Islet of Langerhans (tissue), 1 donor: Measurements from ENCODE around the gene MT1HL1.
"Not testable (repeated sequence)": the region's sequence is repeated elsewhere in the genome, so short reads cannot be mapped to it uniquely, and the experiment has no call there.

ENCODE experiments used
- FAIRE-seq: peaks from one replicate; lab custom pipeline; 2011; peaks lifted over from hg19 to GRCh38; lab: Jason Lieb, UNC

Gene MT1HL1

DNA sequence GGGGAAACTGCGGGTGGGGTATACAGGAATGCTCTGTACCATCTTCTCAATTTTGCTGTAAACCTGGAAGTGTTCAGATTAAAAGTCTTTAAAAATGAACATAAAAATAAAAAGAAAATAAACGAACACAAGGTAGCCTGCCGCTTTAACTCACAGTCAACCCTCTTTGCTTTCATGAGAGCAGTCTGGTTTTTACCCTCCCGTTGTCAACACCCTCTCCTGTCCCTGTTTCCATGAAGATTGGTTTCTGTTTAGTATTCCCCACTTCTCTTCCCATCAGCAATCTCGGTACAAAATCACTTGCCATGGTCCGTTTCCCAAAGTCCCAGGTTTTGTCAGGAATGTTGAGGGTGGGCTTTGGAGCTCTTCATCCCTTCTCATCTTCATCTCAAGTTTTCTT lies 28.8 kb downstream of the MT1HL1 start:
- no peak for FAIRE-seq

DNA sequence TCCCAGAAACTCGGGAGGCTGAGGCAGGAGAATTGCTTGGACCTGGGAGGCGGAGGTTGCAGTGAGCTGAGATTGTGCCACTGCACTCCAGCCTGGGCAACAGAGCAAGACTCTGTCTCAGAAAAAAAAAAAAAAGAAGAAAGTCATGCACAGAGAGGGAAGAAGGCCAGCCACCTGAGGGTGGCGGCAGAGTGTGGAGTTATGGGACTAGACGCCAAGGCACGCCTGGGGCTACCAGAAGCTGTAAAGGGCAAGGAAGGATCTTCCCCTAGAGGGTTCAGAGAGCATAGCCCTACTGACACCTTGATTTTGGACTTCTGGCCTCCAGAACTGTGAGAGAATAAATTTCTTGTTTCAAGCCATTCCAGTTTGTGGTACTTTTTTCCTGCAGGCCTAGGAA lies 30.2 kb downstream of the MT1HL1 start:
- not testable (repeated sequence) for FAIRE-seq

DNA sequence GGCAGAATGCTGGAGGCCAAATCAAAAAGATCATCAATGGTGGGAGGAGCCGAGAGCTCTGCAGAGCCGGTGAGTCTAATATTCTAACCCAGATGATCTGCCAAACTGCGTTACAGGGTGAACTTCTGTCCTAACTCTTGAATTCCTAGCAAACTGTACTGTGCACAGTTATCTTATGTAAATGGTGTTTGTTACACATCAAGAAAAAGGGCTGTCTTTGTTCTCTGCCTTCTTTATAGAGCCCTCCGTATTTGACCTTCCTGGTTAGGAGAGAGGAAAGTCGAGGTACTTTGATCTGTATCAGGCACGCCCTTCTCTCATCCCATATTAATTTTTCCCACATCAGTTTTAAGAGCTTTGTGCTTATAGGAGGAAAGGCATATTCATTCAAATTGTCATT lies 37.6 kb downstream of the MT1HL1 start:
- FAIRE-seq, result no peak

DNA sequence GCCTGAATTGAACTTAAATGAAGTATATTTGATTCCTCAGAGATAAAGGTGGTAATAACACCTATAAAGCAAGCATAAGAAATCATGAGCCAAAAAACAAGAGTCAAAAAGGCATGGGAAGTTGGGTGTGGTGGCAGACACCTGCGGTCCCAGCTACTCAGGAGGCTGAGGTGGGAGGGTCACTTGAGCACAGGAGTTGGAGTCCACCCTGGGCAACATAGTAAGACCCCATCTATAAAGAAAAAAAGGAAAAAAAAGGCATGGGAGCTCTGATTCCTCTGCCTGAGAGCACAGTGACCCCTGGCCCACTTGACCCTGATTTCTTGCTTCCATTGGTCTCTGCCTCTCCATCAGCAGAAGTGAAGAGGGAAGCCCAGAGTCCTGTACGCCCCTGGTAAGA lies 40.3 kb downstream of the MT1HL1 start:
- no peak for FAIRE-seq

DNA sequence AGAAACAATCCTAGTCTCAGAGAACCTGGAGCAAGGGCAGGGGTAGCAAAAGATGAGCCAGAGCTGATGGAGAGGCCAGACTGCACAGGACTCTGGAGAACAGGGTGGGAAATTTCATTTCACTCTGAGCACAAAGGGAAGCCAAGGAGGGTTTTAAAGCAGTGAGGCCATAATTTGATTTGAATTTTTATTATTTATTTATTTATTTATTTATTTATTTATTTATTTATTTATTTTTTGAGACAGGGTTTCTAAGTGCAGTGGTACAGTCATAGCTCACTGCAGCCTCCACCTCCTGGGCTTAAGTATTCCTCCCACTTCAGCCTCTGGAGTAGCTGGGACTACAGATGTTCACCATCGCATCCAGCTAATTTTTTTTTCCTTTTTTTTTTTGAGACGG lies 45.1 kb downstream of the MT1HL1 start:
- FAIRE-seq, result no peak

DNA sequence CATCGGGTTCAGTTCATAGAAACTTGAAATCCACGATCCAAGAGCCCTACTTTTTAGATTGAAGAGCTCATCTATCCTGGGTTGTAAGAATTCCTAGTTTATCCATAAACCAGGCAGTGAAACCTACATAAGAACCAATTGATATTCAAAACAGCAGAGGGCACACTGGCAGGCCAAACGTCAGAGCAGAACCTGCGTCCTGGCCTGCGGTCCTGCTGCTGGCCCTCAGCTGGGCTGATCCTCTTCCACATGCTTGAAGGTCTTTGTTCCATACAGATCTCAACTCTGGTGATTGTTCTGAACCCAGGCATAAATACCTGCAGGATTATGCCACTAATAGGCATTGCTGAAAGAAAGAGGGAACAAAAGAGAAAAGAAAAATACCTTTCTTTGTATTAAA lies 47.0 kb downstream of the MT1HL1 start:
- FAIRE-seq, result no peak
